NCI-H2196 (cell line): ENCODE data around the gene CDH1.

Source experiments
- DNase-seq: peaks from one replicate; lab custom pipeline; 2025; ENCODE audit not compliant: unreplicated experiment; lab: John Stamatoyannopoulos, UW

The CDH1 gene

GRCh38 chr16:68731637-68732036 lies 5.5 kb upstream of the CDH1 start:
- no peak for DNase-seq

GRCh38 chr16:68732042-68732680 lies 4.9 kb upstream of the CDH1 start:
- DNase-seq: peak; percentile 55

- DNase-seq: no peak
Observed at GRCh38 chr16:68732741-68733399, 4.2 kb upstream of the CDH1 start.

GRCh38 chr16:68733570-68733969 lies 3.5 kb upstream of the CDH1 start:
- DNase-seq: no peak

GRCh38 chr16:68734782-68735181 lies 2.3 kb upstream of the CDH1 start:
- no peak for DNase-seq

- no peak for DNase-seq
Observed at GRCh38 chr16:68736561-68736960, 531 bp upstream of the CDH1 start.

- peak; percentile 26 for DNase-seq
Observed at GRCh38 chr16:68737730-68738629, 888 bp downstream of the CDH1 start.

- no peak for DNase-seq
Observed at GRCh38 chr16:68739964-68740627, 3.0 kb downstream of the CDH1 start.

- DNase-seq: no peak
Observed at GRCh38 chr16:68740628-68741346, 3.7 kb downstream of the CDH1 start.

- no peak for DNase-seq
Observed at GRCh38 chr16:68743664-68744063, 6.6 kb downstream of the CDH1 start.

- peak; percentile 80 for DNase-seq
Observed at GRCh38 chr16:68744744-68745280, 7.7 kb downstream of the CDH1 start.

- DNase-seq: no peak
Observed at GRCh38 chr16:68746951-68747350, 9.9 kb downstream of the CDH1 start.

- DNase-seq: no peak
Observed at GRCh38 chr16:68749432-68749831, 12.3 kb downstream of the CDH1 start.

GRCh38 chr16:68750193-68750695 lies 13.2 kb downstream of the CDH1 start:
- DNase-seq: no peak

- DNase-seq: no peak
Observed at GRCh38 chr16:68751160-68751559, 14.1 kb downstream of the CDH1 start.

- no peak for DNase-seq
Observed at GRCh38 chr16:68752602-68753001, 15.5 kb downstream of the CDH1 start.

- DNase-seq: no peak
Observed at GRCh38 chr16:68754084-68754792, 17.1 kb downstream of the CDH1 start.

- DNase-seq: peak; percentile 81
Observed at GRCh38 chr16:68756239-68756915, 19.3 kb downstream of the CDH1 start.

- no peak for DNase-seq
Observed at GRCh38 chr16:68757625-68757935, 20.5 kb downstream of the CDH1 start.
